Hepatocyte (in vitro differentiated cells): ENCODE results near the gene DMD.

Source experiments
- EZH2 ChIP-seq: fragments of 200-600 bp; sonication (generic); IDR thresholded peaks from 2 replicates; pipeline ENCODE4 v1.6.1; 2016; ENCODE audit warnings: antibody characterized with exemption, mild to moderate bottlenecking, borderline replicate concordance
- EZH2phosphoT487 ChIP-seq: fragments of 200-600 bp; sonication (generic); IDR thresholded peaks from one replicate; pipeline ENCODE4 v1.6.1; 2018; ENCODE audit warnings: antibody characterized with exemption, mild to moderate bottlenecking, low read depth, moderate library complexity; ENCODE audit not compliant: unreplicated experiment, severe bottlenecking
- TF ChIP-seq, protein P1 (sequence below): fragments of 200-600 bp; sonication (generic); IDR thresholded peaks from 2 replicates; pipeline ENCODE4 v1.5.1; 2016; ENCODE audit warnings: antibody characterized with exemption, mild to moderate bottlenecking; ENCODE audit not compliant: poor library complexity

- TF ChIP-seq, protein P1, sequence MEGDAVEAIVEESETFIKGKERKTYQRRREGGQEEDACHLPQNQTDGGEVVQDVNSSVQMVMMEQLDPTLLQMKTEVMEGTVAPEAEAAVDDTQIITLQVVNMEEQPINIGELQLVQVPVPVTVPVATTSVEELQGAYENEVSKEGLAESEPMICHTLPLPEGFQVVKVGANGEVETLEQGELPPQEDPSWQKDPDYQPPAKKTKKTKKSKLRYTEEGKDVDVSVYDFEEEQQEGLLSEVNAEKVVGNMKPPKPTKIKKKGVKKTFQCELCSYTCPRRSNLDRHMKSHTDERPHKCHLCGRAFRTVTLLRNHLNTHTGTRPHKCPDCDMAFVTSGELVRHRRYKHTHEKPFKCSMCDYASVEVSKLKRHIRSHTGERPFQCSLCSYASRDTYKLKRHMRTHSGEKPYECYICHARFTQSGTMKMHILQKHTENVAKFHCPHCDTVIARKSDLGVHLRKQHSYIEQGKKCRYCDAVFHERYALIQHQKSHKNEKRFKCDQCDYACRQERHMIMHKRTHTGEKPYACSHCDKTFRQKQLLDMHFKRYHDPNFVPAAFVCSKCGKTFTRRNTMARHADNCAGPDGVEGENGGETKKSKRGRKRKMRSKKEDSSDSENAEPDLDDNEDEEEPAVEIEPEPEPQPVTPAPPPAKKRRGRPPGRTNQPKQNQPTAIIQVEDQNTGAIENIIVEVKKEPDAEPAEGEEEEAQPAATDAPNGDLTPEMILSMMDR: no peak
- no peak for TF ChIP-seq EZH2
- no peak for TF ChIP-seq EZH2phosphoT487
These were observed 1910.1 kb downstream of the DMD start for GRCh38 chrX:31301203-31301602.
